ENCODE measurements around the gene SERPINB6.

- TF ChIP-seq RFX5 (IDR thresholded peaks at IDR 0.05) (no peak), CTCF (IDR thresholded peaks at IDR 0.05) (no peak), SMC3 (IDR thresholded peaks at IDR 0.05) (no peak)
Measured at GRCh38 chr6:2942914-2943563, 28.3 kb downstream of the SERPINB6 start.

Data from A549 (cell line).